Esophagus muscularis mucosa (tissue), 4 donors: Measurements from ENCODE around the gene LRRC8E. TPM values are rescaled to one million over a fixed set of nuclear protein-coding genes. Genes with fewer than 3 reads are reported as not detected.

Source experiments
- DNase-seq: peaks from one replicate; pipeline ENCODE4 v3.0.0-alpha.2; 2017; ENCODE audit errors: extremely low spot score
- H3K27ac ChIP-seq, 4 donors: fragments of 200-600 bp; sonication (generic); replicated peaks in 1 of 4; 1 replicate in 3 of 4; 2 replicates in 1 of 4; pipeline ENCODE4 v1.5.1; 2016 to 2019; ENCODE audit warnings: mild to moderate bottlenecking in 1 of 4
- H3K27me3 ChIP-seq, 4 donors: fragments of 200-600 bp; sonication (generic); one replicate each; pipeline versions ENCODE4 v1.5.1 to v1.6.0; 2016 to 2019
- H3K36me3 ChIP-seq, 4 donors: fragments of 200-600 bp; sonication (generic); one replicate each; pipeline ENCODE4 v1.5.1; 2016 to 2019
- H3K4me1 ChIP-seq, 4 donors: fragments of 200-600 bp; sonication (generic); one replicate each; pipeline ENCODE4 v1.5.1; 2016 to 2019
- H3K4me3 ChIP-seq, 4 donors: fragments of 200-600 bp; sonication (generic); 1 replicate in 2 of 4; 2 replicates in 2 of 4; pipeline ENCODE4 v1.5.1; 2016 to 2019; ENCODE audit warnings: mild to moderate bottlenecking in 4 of 4, moderate library complexity in 1 of 4
- H3K9me3 ChIP-seq, 4 donors: fragments of 200-600 bp; sonication (generic); 1 replicate in 3 of 4; 2 replicates in 1 of 4; pipeline ENCODE4 v1.5.1; 2016 to 2019
- EP300 ChIP-seq: sonication (generic); formaldehyde crosslinking; IDR thresholded peaks from one replicate; pipeline ENCODE4 v1.6.1; 2017; ENCODE audit warnings: antibody characterized with exemption
- POLR2A ChIP-seq: fragments of 450-650 bp; IDR thresholded peaks from one replicate; pipeline ENCODE4 v1.6.1; 2017; ENCODE audit warnings: antibody characterized with exemption, moderate library complexity, mild to moderate bottlenecking, low read depth
- POLR2AphosphoS5 ChIP-seq, 2 donors: sonication (generic); formaldehyde crosslinking; IDR thresholded peaks; one replicate each; pipeline ENCODE4 v1.6.1; 2017; ENCODE audit warnings: antibody characterized with exemption in 2 of 2
- WGBS: methylation state at CpG from one replicate; pipeline ENCODE4 v1.1.5; 2018; 5-methylcytosine and 5-hydroxymethylcytosine counted together
- intact Hi-C: fragments of 100-400 bp; cut with DNase I; formaldehyde crosslinking; loops from one replicate; pipeline ENCODE4 v1.15.1; 2023
- total RNA-seq, 4 donors: library from RNA; depleted of rRNA; stranded (reverse); fragments of >200 nt; gene quantifications; one replicate each; pipeline versions ENCODE4 v1.1.0 to v1.2.1, GENCODE V29; 2016
- TF ChIP-seq, protein P1 (sequence below), 3 experiments: fragments of 200-600 bp in 2 of 3; fragments of 450-650 bp in 1 of 3; sonication (generic) in 2 of 3; IDR thresholded peaks; one replicate each; pipeline ENCODE4 v1.5.1; 2017 to 2019; ENCODE audit warnings: antibody characterized with exemption in 3 of 3, mild to moderate bottlenecking in 2 of 3, moderate library complexity in 1 of 3

Gene LRRC8E
- total RNA-seq, 4 donors from 2014 or later = 0.33 to 1.0 (median 0.46) TPM; not detected in 1

- Histone ChIP-seq H3K4me1 (peaks cover 6 to 55% (median 45%) of the 10 kb centered on the region in 4 donors), H3K27ac (peak overlapping the region in 2 of 4 donors; percentile 95 to 96), H3K27me3 (no peaks in the 10 kb centered on the region), H3K4me3 (no peak overlapping the region), H3K36me3 (peaks cover 63 to 96% (median 89%) of the 10 kb centered on the region in 4 donors), H3K9me3 (no peaks in the 10 kb centered on the region)
- TF ChIP-seq EP300 (no peak), POLR2AphosphoS5 (IDR thresholded peaks at IDR 0.05) (no peak), POLR2A (no peak)
- TF ChIP-seq, protein P1, sequence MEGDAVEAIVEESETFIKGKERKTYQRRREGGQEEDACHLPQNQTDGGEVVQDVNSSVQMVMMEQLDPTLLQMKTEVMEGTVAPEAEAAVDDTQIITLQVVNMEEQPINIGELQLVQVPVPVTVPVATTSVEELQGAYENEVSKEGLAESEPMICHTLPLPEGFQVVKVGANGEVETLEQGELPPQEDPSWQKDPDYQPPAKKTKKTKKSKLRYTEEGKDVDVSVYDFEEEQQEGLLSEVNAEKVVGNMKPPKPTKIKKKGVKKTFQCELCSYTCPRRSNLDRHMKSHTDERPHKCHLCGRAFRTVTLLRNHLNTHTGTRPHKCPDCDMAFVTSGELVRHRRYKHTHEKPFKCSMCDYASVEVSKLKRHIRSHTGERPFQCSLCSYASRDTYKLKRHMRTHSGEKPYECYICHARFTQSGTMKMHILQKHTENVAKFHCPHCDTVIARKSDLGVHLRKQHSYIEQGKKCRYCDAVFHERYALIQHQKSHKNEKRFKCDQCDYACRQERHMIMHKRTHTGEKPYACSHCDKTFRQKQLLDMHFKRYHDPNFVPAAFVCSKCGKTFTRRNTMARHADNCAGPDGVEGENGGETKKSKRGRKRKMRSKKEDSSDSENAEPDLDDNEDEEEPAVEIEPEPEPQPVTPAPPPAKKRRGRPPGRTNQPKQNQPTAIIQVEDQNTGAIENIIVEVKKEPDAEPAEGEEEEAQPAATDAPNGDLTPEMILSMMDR (IDR thresholded peaks at IDR 0.05) = no peak
- DNase-seq = no peak
- intact Hi-C loops = no loop called here
- WGBS = 92% methylated on average over 19 of the region's 21 CpGs
Measured at GRCh38 chr19:7934766-7935165, 46.5 kb downstream of the LRRC8E start.

DNA sequence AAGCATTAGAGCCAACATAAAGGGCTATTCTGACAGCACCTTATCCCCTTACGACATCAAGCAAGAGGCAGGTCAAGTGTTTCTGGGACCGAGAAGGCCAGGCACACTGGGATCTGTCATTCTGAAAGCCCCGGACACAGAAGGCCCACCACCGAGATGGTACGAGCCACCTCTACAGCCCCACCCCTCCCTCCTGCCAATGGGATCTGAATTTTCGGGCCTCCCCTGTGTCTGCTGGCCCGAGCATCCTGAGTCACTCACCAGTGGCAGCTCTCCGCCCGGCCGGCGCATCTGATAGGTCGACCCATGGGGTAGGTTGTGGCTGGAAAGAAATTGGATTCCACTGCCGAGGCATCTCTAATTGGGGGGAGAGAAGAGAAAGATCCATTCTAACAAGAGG, 52.5 kb downstream of the LRRC8E start:
- Histone ChIP-seq H3K27ac (no peak overlapping the region), H3K9me3 (no peaks in the 10 kb centered on the region), H3K27me3 (no peaks in the 10 kb centered on the region), H3K4me1 (peaks cover 19 to 66% (median 55%) of the 10 kb centered on the region in 4 donors), H3K4me3 (no peak overlapping the region), H3K36me3 (peaks cover 32 to 54% (median 47%) of the 10 kb centered on the region in 4 donors)
- intact Hi-C loops = loop anchor here (5.0 to 10.0 kb wide), 2 partner anchors 61 to 314 kb away; no protein-coding TSS in a partner anchor
- WGBS = 85% methylated on average over 7 of the region's 13 CpGs
- TF ChIP-seq, protein P1 (IDR thresholded peaks at IDR 0.05) = no peak
- TF ChIP-seq POLR2A = no peak
- TF ChIP-seq POLR2AphosphoS5 (IDR thresholded peaks at IDR 0.05) = no peak
- no peak for TF ChIP-seq EP300
- DNase-seq = no peak

GRCh38 chr19:7941895-7942596, 53.7 kb downstream of the LRRC8E start:
- TF ChIP-seq POLR2AphosphoS5 (IDR thresholded peaks at IDR 0.05) (no peak), POLR2A (no peak), EP300 (no peak)
- TF ChIP-seq, protein P1 (IDR thresholded peaks at IDR 0.05) = no peak
- H3K4me3 ChIP-seq = peak overlapping the region; percentile 63 to 97 (median 79)
- H3K9me3 ChIP-seq = no peaks in the 10 kb centered on the region
- peaks cover 20 to 42% (median 35%) of the 10 kb centered on the region in 4 donors for H3K36me3 ChIP-seq
- 88% methylated on average over 19 of the region's 19 CpGs for WGBS
- H3K27me3 ChIP-seq = no peaks in the 10 kb centered on the region
- intact Hi-C loops = loop anchor here (5.0 to 10.0 kb wide), 2 partner anchors 60 to 313 kb away; no protein-coding TSS in a partner anchor
- peaks cover 19 to 60% (median 52%) of the 10 kb centered on the region in 4 donors for H3K4me1 ChIP-seq
- H3K27ac ChIP-seq = peak overlapping the region in 3 of 4 donors; percentile 93 to 97 (median 95)
- DNase-seq = no peak

- H3K36me3 ChIP-seq = peaks cover 14 to 32% (median 26%) of the 10 kb centered on the region in 4 donors
- TF ChIP-seq POLR2A (no peak), EP300 (no peak), POLR2AphosphoS5 (IDR thresholded peaks at IDR 0.05) (no peak)
- TF ChIP-seq, protein P1 (IDR thresholded peaks at IDR 0.05) = no peak
- intact Hi-C loops = loop anchor here (5.0 to 10.0 kb wide), 2 partner anchors 59 to 312 kb away; no protein-coding TSS in a partner anchor
- no peak for DNase-seq
- 4% methylated on average over 33 of the region's 33 CpGs for WGBS
- H3K4me1 ChIP-seq = peaks cover 19 to 57% (median 49%) of the 10 kb centered on the region in 4 donors
- H3K27me3 ChIP-seq = no peaks in the 10 kb centered on the region
- H3K4me3 ChIP-seq = peak overlapping the region; percentile 63 to 97 (median 79)
- H3K27ac ChIP-seq = peak overlapping the region; percentile 93 to 98 (median 96)
- H3K9me3 ChIP-seq = no peaks in the 10 kb centered on the region
Measured at GRCh38 chr19:7942981-7943443, 54.7 kb downstream of the LRRC8E start.
